HCT116 (cell line): ENCODE measurements around the gene PUSL1. TPM values are rescaled to one million over a fixed set of nuclear protein-coding genes. Genes with fewer than 3 reads are reported as not detected.

ENCODE experiments used
- ATF3 ChIP-seq: IDR thresholded peaks from 2 replicates; pipeline ENCODE4 v1.6.1; 2012
- CBX3 ChIP-seq: IDR thresholded peaks from 2 replicates; pipeline ENCODE4 v1.6.1; 2012; ENCODE audit warnings: low read depth
- CEBPB ChIP-seq: IDR thresholded peaks from 2 replicates; pipeline ENCODE4 v1.6.1; 2012; ENCODE audit warnings: low read depth
- EGR1 ChIP-seq: IDR thresholded peaks from 2 replicates; pipeline ENCODE4 v1.6.1; 2012; ENCODE audit warnings: low read depth
- EZH2 ChIP-seq: fragments of 200-600 bp; sonication (generic); IDR thresholded peaks from 2 replicates; pipeline ENCODE4 v1.6.1; 2017; ENCODE audit warnings: antibody characterized with exemption, mixed run types
- EZH2phosphoT487 ChIP-seq: fragments of 200-600 bp; IDR thresholded peaks from 2 replicates; pipeline ENCODE4 v1.6.1; 2018; ENCODE audit warnings: antibody characterized with exemption, borderline replicate concordance
- FOSL1 ChIP-seq: IDR thresholded peaks from 2 replicates; pipeline ENCODE4 v1.6.1; 2012; ENCODE audit warnings: low read depth
- JUND ChIP-seq: IDR thresholded peaks from 2 replicates; pipeline ENCODE4 v1.6.1; 2012
- POLR2A ChIP-seq: IDR thresholded peaks from 2 replicates; pipeline ENCODE4 v1.7.0; 2011; ENCODE audit warnings: borderline replicate concordance; ENCODE audit not compliant: insufficient read depth, insufficient read length; ENCODE audit errors: extremely low read depth
- REST ChIP-seq: IDR thresholded peaks from 2 replicates; pipeline ENCODE4 v1.6.1; 2012; ENCODE audit warnings: low read depth
- SIN3A ChIP-seq: IDR thresholded peaks from 2 replicates; pipeline ENCODE4 v1.6.1; 2012; ENCODE audit warnings: low read depth
- YY1 ChIP-seq: IDR thresholded peaks from 2 replicates; pipeline ENCODE4 v1.6.1; 2011; ENCODE audit warnings: low read length, low read depth, moderate library complexity, mild to moderate bottlenecking; ENCODE audit not compliant: insufficient replicate concordance; ENCODE audit errors: extremely low read depth
- ZBTB33 ChIP-seq: IDR thresholded peaks from 2 replicates; pipeline ENCODE4 v1.6.1; 2011; ENCODE audit warnings: mild to moderate bottlenecking, low read length, moderate library complexity; ENCODE audit not compliant: insufficient replicate concordance; ENCODE audit errors: extremely low read depth
- total RNA-seq: library from RNA; stranded (reverse); gene quantifications from one replicate; pipeline ENCODE4 v1.2.1, GENCODE V29; 2021; ENCODE audit not compliant: unreplicated experiment

Gene PUSL1
- total RNA-seq, 1 experiment from 2014 or later = 47.2 TPM

GRCh38 chr1:1273512-1274298 lies 34.7 kb upstream of the PUSL1 start, which contains the start of gene UBE2J2 (continued):
- TF ChIP-seq ZBTB33 (no peak), EZH2phosphoT487 (no peak), ATF3 (no peak), REST (no peak), CBX3 (no peak), EGR1 (peak; percentile 67), SIN3A (no peak), POLR2A (peak; percentile 46), YY1 (peak; percentile 98), FOSL1 (no peak), CEBPB (no peak), JUND (no peak), EZH2 (no peak)
